SH-SY5Y (cell line): ENCODE measurements around the gene IKZF1.

Source experiments
- GATA2 ChIP-seq: IDR thresholded peaks from 2 replicates; pipeline ENCODE4 v1.6.1; 2011; ENCODE audit warnings: mild to moderate bottlenecking, low read depth, low read length
- GATA3 ChIP-seq: IDR thresholded peaks from 2 replicates; pipeline ENCODE4 v1.6.1; 2011; ENCODE audit warnings: low read depth, mild to moderate bottlenecking, low read length, moderate library complexity

GRCh38 chr7:50341724-50342123, 37.2 kb downstream of the IKZF1 start:
- TF ChIP-seq GATA3 = no peak
- no peak for TF ChIP-seq GATA2
